Activated naive CD8-positive, alpha-beta T cell (primary cell): ENCODE results near the gene TCP11.

ENCODE experiments used
- H3K27ac Mint-ChIP-seq: one replicate; pipeline ENCODE4 v1.8.0; 2021; ENCODE audit warnings: mixed read lengths
- H3K27me3 Mint-ChIP-seq: one replicate; pipeline ENCODE4 v1.8.0; 2021; ENCODE audit warnings: mixed read lengths
- H3K36me3 Mint-ChIP-seq: one replicate; pipeline ENCODE4 v1.8.0; 2021; ENCODE audit warnings: mixed read lengths
- H3K4me1 Mint-ChIP-seq: one replicate; pipeline ENCODE4 v1.8.0; 2021; ENCODE audit warnings: low read depth, mixed read lengths
- H3K4me3 Mint-ChIP-seq: one replicate; pipeline ENCODE4 v1.8.0; 2021; ENCODE audit warnings: mild to moderate bottlenecking, mixed read lengths
- H3K9me3 Mint-ChIP-seq: one replicate; pipeline ENCODE4 v1.8.0; 2021; ENCODE audit warnings: low read depth, mixed read lengths

TCP11 gene

GRCh38 chr6:35078226-35078850, 62.8 kb downstream of the TCP11 start:
- Mint-ChIP-seq H3K27ac (no peak overlapping the region), H3K36me3 (peaks cover 6% of the 10 kb centered on the region), H3K4me1 (no peaks in the 10 kb centered on the region), H3K27me3 (no peaks in the 10 kb centered on the region), H3K9me3 (no peaks in the 10 kb centered on the region), H3K4me3 (no peak overlapping the region)

GRCh38 chr6:35077713-35078105, 63.4 kb downstream of the TCP11 start:
- H3K36me3 Mint-ChIP-seq, result peaks cover 6% of the 10 kb centered on the region

GRCh38 chr6:35076997-35077712, 64.0 kb downstream of the TCP11 start:
- Mint-ChIP-seq H3K36me3 (peaks cover 6% of the 10 kb centered on the region), H3K4me3 (no peak overlapping the region), H3K27me3 (no peaks in the 10 kb centered on the region), H3K4me1 (no peaks in the 10 kb centered on the region), H3K27ac (no peak overlapping the region), H3K9me3 (no peaks in the 10 kb centered on the region)

More at GRCh38 chr6:35077713-35078105, 63.4 kb downstream of the TCP11 start:
- Mint-ChIP-seq H3K27ac (no peak overlapping the region), H3K4me1 (no peaks in the 10 kb centered on the region), H3K9me3 (no peaks in the 10 kb centered on the region), H3K4me3 (no peak overlapping the region), H3K27me3 (no peaks in the 10 kb centered on the region)

GRCh38 chr6:35073766-35074471, 67.2 kb downstream of the TCP11 start:
- Mint-ChIP-seq H3K9me3 (no peaks in the 10 kb centered on the region), H3K27ac (no peak overlapping the region), H3K27me3 (no peaks in the 10 kb centered on the region), H3K36me3 (peaks cover 5% of the 10 kb centered on the region), H3K4me1 (no peaks in the 10 kb centered on the region), H3K4me3 (no peak overlapping the region)

- Mint-ChIP-seq H3K4me1 (no peaks in the 10 kb centered on the region), H3K9me3 (no peaks in the 10 kb centered on the region), H3K27me3 (no peaks in the 10 kb centered on the region), H3K4me3 (no peak overlapping the region), H3K36me3 (peaks cover 5% of the 10 kb centered on the region), H3K27ac (no peak overlapping the region)
These were observed 67.9 kb downstream of the TCP11 start for GRCh38 chr6:35073211-35073610.

GRCh38 chr6:35072698-35073055, 68.5 kb downstream of the TCP11 start:
- Mint-ChIP-seq H3K9me3 (no peaks in the 10 kb centered on the region), H3K27ac (no peak overlapping the region), H3K4me1 (no peaks in the 10 kb centered on the region), H3K36me3 (peaks cover 5% of the 10 kb centered on the region), H3K27me3 (no peaks in the 10 kb centered on the region), H3K4me3 (no peak overlapping the region)

GRCh38 chr6:35072051-35072697, 69.0 kb downstream of the TCP11 start:
- Mint-ChIP-seq H3K27ac (no peak overlapping the region), H3K4me1 (no peaks in the 10 kb centered on the region), H3K9me3 (no peaks in the 10 kb centered on the region), H3K4me3 (no peak overlapping the region), H3K27me3 (no peaks in the 10 kb centered on the region), H3K36me3 (peaks cover 5% of the 10 kb centered on the region)

GRCh38 chr6:35071347-35071994, 69.7 kb downstream of the TCP11 start:
- H3K4me3 Mint-ChIP-seq, result no peak overlapping the region
- no peaks in the 10 kb centered on the region for H3K4me1 Mint-ChIP-seq
- H3K36me3 Mint-ChIP-seq, result peaks cover 5% of the 10 kb centered on the region
- no peaks in the 10 kb centered on the region for H3K27me3 Mint-ChIP-seq
- H3K9me3 Mint-ChIP-seq, result no peaks in the 10 kb centered on the region
- no peak overlapping the region for H3K27ac Mint-ChIP-seq

GRCh38 chr6:35070111-35070510, 71.0 kb downstream of the TCP11 start:
- Mint-ChIP-seq H3K4me3 (no peak overlapping the region), H3K9me3 (no peaks in the 10 kb centered on the region), H3K27me3 (no peaks in the 10 kb centered on the region), H3K36me3 (peaks cover 5% of the 10 kb centered on the region), H3K4me1 (no peaks in the 10 kb centered on the region), H3K27ac (no peak overlapping the region)

- H3K36me3 Mint-ChIP-seq, result peaks cover 5% of the 10 kb centered on the region
- no peaks in the 10 kb centered on the region for H3K9me3 Mint-ChIP-seq
- no peaks in the 10 kb centered on the region for H3K27me3 Mint-ChIP-seq
- no peak overlapping the region for H3K27ac Mint-ChIP-seq
- no peaks in the 10 kb centered on the region for H3K4me1 Mint-ChIP-seq
- H3K4me3 Mint-ChIP-seq, result no peak overlapping the region
These were observed 71.9 kb downstream of the TCP11 start for GRCh38 chr6:35069262-35069661.

GRCh38 chr6:35068644-35069043, 72.5 kb downstream of the TCP11 start:
- no peak overlapping the region for H3K4me3 Mint-ChIP-seq

GRCh38 chr6:35068206-35068605, 72.9 kb downstream of the TCP11 start:
- Mint-ChIP-seq H3K9me3 (no peaks in the 10 kb centered on the region), H3K4me1 (no peaks in the 10 kb centered on the region), H3K27me3 (no peaks in the 10 kb centered on the region), H3K4me3 (no peak overlapping the region), H3K27ac (no peak overlapping the region), H3K36me3 (peaks cover 2% of the 10 kb centered on the region)

More at GRCh38 chr6:35068644-35069043, 72.5 kb downstream of the TCP11 start:
- H3K9me3 Mint-ChIP-seq, result no peaks in the 10 kb centered on the region
- no peaks in the 10 kb centered on the region for H3K27me3 Mint-ChIP-seq
- no peaks in the 10 kb centered on the region for H3K4me1 Mint-ChIP-seq
- H3K36me3 Mint-ChIP-seq, result peaks cover 2% of the 10 kb centered on the region
- H3K27ac Mint-ChIP-seq, result no peak overlapping the region
